ENCODE data around the gene PRKCE. TPM values are rescaled to one million over a fixed set of nuclear protein-coding genes. Genes with fewer than 3 reads are reported as not detected.

Gene PRKCE
- total RNA-seq, 2 donors from 2014 or later = 7.3 to 20.8 TPM

DNA sequence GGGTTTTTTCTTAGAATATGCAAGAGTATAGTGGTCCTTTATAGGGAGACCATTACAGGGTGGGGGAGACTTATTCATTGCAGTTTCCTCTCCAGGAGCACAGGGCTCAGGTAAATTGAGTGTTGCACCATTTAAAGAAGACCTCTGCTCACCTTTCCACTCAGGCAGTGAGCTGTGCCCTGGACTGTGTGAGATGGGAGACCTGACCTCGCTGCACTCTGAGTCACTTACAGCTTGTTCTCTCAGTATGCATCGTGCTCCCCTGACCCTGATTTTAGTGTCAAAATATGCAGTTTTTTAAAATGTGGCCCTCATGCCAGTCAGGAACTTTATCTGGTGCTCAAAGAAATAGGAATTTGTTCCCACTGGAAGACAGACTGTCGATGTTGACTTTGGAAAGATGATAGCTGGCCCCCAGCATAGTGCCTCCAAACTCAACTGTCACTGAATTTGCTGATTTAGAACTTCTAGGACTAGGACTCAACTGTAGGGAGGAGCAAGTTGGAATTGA lies 499.0 kb downstream of the PRKCE start:
- 91 to 94% methylated on average over 3 of the region's 3 CpGs for WGBS, 2 donors
- Histone ChIP-seq H3K27ac (no peak overlapping the region), H3K9me3 (no peaks in the 10 kb centered on the region), H3K27me3 (no peaks in the 10 kb centered on the region), H3K4me3 (no peak overlapping the region), H3K4me1 (no peaks in the 10 kb centered on the region), H3K36me3 (replicated peaks in 1 of 2; ENCODE audit: insufficient read depth in 1 of 2, low read depth in 2 of 2) (no peaks in the 10 kb centered on the region)
- intact Hi-C loops (cut with DNase I) = no loop called here
- TF ChIP-seq, protein P1, sequence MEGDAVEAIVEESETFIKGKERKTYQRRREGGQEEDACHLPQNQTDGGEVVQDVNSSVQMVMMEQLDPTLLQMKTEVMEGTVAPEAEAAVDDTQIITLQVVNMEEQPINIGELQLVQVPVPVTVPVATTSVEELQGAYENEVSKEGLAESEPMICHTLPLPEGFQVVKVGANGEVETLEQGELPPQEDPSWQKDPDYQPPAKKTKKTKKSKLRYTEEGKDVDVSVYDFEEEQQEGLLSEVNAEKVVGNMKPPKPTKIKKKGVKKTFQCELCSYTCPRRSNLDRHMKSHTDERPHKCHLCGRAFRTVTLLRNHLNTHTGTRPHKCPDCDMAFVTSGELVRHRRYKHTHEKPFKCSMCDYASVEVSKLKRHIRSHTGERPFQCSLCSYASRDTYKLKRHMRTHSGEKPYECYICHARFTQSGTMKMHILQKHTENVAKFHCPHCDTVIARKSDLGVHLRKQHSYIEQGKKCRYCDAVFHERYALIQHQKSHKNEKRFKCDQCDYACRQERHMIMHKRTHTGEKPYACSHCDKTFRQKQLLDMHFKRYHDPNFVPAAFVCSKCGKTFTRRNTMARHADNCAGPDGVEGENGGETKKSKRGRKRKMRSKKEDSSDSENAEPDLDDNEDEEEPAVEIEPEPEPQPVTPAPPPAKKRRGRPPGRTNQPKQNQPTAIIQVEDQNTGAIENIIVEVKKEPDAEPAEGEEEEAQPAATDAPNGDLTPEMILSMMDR (IDR thresholded peaks at IDR 0.05) = no peak
- no peak for TF ChIP-seq POLR2A (IDR thresholded peaks at IDR 0.05)
- DNase-seq (no peak), ATAC-seq (no peak)

DNA sequence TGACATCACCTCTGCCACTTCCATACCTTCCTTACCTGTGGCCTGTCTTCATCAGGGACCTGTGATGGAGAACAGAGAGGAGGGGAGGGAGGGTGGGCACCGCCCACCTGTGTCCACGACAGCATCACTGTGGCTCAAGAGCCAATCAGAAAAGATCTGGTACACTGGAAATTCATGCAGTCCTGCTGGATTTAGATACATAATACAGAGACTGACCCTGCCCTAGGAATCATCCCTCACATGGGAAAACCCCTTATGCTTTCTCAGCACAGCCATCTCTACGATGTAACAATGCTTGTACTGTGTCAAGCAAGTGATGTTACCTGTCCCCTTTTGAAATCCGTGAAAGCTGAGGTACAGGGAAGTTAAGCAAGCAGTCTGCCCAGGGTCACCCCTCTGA lies 500.1 kb downstream of the PRKCE start:
- H3K36me3 ChIP-seq (replicated peaks in 1 of 2; ENCODE audit: insufficient read depth in 1 of 2, low read depth in 2 of 2) = no peaks in the 10 kb centered on the region
- H3K4me1 ChIP-seq = no peaks in the 10 kb centered on the region
- H3K27me3 ChIP-seq = no peaks in the 10 kb centered on the region
- no peak overlapping the region for H3K27ac ChIP-seq
- ATAC-seq (no peak), DNase-seq (no peak)
- H3K4me3 ChIP-seq = no peak overlapping the region
- no peaks in the 10 kb centered on the region for H3K9me3 ChIP-seq
- intact Hi-C loops (cut with DNase I) = no loop called here
- WGBS, 2 donors = 72 to 73% methylated on average over 4 of the region's 4 CpGs
- TF ChIP-seq, protein P1 (IDR thresholded peaks at IDR 0.05) = no peak
- no peak for TF ChIP-seq POLR2A (IDR thresholded peaks at IDR 0.05)

DNA sequence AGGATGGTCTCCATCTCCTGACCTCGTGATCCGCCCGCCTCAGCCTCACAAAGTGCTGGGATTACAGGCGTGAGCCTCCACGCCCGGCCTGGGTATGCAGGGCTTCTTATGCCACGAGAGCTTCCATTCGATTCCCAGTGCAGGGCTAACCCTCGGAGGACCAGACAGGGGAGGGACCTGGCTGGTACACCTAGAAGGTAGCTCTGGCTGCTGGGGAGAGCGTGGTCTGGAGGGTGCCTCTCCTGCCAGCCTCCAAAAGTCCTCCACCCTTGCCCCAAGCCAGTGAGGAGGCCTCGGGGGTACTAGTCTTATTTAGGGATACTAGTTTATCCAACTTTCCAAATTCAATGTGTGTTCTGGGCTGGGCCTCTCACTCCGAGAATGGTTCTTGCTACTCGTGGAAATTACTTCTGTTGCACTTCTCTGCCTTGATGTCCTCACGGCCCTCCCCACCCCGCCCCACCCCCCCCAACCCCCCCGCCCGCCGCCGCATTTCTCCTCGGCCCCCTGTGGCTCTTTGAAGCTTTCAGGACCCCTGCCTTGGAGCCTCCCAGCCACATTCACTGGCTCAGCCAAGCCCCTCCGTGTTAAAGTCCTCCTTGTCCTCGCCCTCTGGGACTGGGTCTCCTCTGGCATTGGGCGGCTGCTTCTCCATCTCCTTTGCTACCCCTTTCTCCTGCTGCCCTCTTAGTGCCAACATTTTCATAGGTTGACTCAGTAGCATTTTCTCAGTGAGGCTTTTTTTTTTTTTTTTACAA lies 502.7 kb downstream of the PRKCE start:
- ATAC-seq = no peak
- no peaks in the 10 kb centered on the region for H3K9me3 ChIP-seq
- H3K36me3 ChIP-seq (replicated peaks in 1 of 2; ENCODE audit: insufficient read depth in 1 of 2, low read depth in 2 of 2) = no peaks in the 10 kb centered on the region
- whole genome bisulfite sequencing, 2 donors = 88 to 92% methylated on average over 19 to 20 of the region's 23 CpGs
- H3K4me3 ChIP-seq = no peak overlapping the region
- intact Hi-C loops (cut with DNase I) = no loop called here
- DNase-seq = no peak
- H3K27me3 ChIP-seq = no peaks in the 10 kb centered on the region
- no peak overlapping the region for H3K27ac ChIP-seq
- TF ChIP-seq, protein P1 (IDR thresholded peaks at IDR 0.05) = no peak
- TF ChIP-seq POLR2A (IDR thresholded peaks at IDR 0.05) = no peak
- H3K4me1 ChIP-seq = no peaks in the 10 kb centered on the region

DNA sequence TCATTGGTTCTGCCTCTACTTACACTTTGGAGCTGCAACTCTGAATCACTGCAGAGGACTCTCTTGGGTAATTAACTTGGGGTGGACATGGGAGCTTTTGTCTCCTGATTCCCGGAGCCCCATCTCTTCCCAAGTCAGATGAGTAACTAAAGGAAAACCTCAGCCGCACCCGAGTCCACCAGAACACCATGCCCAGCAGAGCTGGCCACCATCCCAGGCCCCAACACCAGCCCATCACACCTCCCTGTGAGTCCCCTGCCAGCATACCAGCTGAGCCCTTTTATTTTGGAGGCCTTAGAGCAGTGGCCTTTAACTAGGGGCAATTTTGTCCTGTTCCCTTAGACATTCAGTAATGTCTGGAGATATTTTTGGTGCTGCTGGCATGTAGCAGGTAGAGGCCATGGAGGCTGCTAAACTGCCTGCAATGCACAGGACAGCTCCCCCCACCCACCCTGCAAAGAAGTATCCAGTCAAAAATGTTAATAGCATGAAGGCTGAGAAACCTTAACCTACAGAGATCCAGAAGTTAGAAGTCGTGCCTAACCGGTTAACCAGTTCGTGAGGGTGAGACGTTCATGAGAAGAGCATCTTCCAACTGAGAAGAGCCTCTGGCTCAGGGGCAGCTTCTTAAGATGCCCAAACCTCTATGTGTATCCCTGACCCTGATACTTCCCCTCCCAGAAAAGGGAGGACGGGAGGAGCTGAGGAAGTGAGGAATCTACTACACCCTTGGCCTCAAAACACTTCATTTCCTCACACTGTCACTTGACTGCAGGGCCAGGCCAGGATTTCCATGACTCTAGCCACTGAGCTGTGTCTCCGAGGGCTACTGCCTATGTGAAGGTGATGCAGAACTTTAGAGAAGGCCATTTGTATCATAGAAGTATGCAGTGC lies 505.8 kb downstream of the PRKCE start:
- DNase-seq (no peak), ATAC-seq (no peak)
- no peak overlapping the region for H3K4me3 ChIP-seq
- H3K36me3 ChIP-seq (replicated peaks in 1 of 2; ENCODE audit: insufficient read depth in 1 of 2, low read depth in 2 of 2) = no peaks in the 10 kb centered on the region
- H3K4me1 ChIP-seq = no peaks in the 10 kb centered on the region
- no peak overlapping the region for H3K27ac ChIP-seq
- 86 to 89% methylated on average over 8 to 9 of the region's 9 CpGs for WGBS, 2 donors
- intact Hi-C loops (cut with DNase I) = no loop called here
- TF ChIP-seq, protein P1 (IDR thresholded peaks at IDR 0.05) = no peak
- no peaks in the 10 kb centered on the region for H3K27me3 ChIP-seq
- H3K9me3 ChIP-seq = no peaks in the 10 kb centered on the region

Data from body of pancreas (tissue), 4 donors.